GM19193 (cell line): ENCODE measurements around the gene RTN3.

Experiments used
- POLR2A ChIP-seq: IDR thresholded peaks from 4 replicates; pipeline ENCODE4 v1.6.1; 2011; ENCODE audit not compliant: insufficient read depth, insufficient read length; ENCODE audit errors: extremely low read depth

RTN3 gene

GRCh38 chr11:63681321-63682065 is at the start of gene RTN3:
Gene RTN3, plus strand, starts transcription at chr11:63681500. Its CDS starts 137 bp downstream, at chr11:63681637.
- TF ChIP-seq POLR2A: peak; percentile 94

GRCh38 chr11:63635762-63636465 is 45.4 kb upstream of the RTN3 start:
- no peak for TF ChIP-seq POLR2A

- no peak for TF ChIP-seq POLR2A
Observed at GRCh38 chr11:63639199-63639832, 42.0 kb upstream of the RTN3 start.

GRCh38 chr11:63641727-63642126 is 39.6 kb upstream of the RTN3 start:
- TF ChIP-seq POLR2A: no peak

GRCh38 chr11:63643205-63643604 is 38.1 kb upstream of the RTN3 start:
- no peak for TF ChIP-seq POLR2A

GRCh38 chr11:63652671-63653070 is 28.6 kb upstream of the RTN3 start:
- TF ChIP-seq POLR2A: no peak

GRCh38 chr11:63660972-63661371 is 20.3 kb upstream of the RTN3 start:
- no peak for TF ChIP-seq POLR2A

GRCh38 chr11:63663809-63664208 is 17.5 kb upstream of the RTN3 start:
- TF ChIP-seq POLR2A: no peak

- no peak for TF ChIP-seq POLR2A
Observed at GRCh38 chr11:63666874-63667273, 14.4 kb upstream of the RTN3 start.

- no peak for TF ChIP-seq POLR2A
Observed at GRCh38 chr11:63667995-63668795, 13.1 kb upstream of the RTN3 start.

GRCh38 chr11:63670096-63670432 is 11.2 kb upstream of the RTN3 start:
- no peak for TF ChIP-seq POLR2A

- no peak for TF ChIP-seq POLR2A
Observed at GRCh38 chr11:63670433-63671321, 10.6 kb upstream of the RTN3 start.

GRCh38 chr11:63671322-63672155 is 9.8 kb upstream of the RTN3 start, which contains the start of gene ATL3:
Gene ATL3, minus strand, starts transcription at chr11:63671376. Its CDS starts 41 bp downstream, at chr11:63671335.
- peak; percentile 58 for TF ChIP-seq POLR2A
